K562 (cell line): ENCODE measurements around the gene F11R. TPM values are rescaled to one million over a fixed set of nuclear protein-coding genes. Genes with fewer than 3 reads are reported as not detected.
A peak's percentile ranks its signal among the peaks of the same experiment; 100 is the strongest.

Experiments
- DACH1 ChIP-seq: fragments of 450-650 bp; IDR thresholded peaks from 2 replicates; pipeline ENCODE4 v1.6.1; 2018; ENCODE audit not compliant: partially characterized antibody
- DNMT1 ChIP-seq: fragments of 450-650 bp; IDR thresholded peaks from 2 replicates; pipeline ENCODE4 v1.6.1; 2016; ENCODE audit warnings: antibody characterized with exemption, mild to moderate bottlenecking
- EGR1 ChIP-seq: fragments of 450-650 bp; conservative IDR thresholded peaks from 2 replicates; pipeline ENCODE4 v1.6.1; 2017; ENCODE audit warnings: mild to moderate bottlenecking
- ETS1 ChIP-seq: conservative IDR thresholded peaks from 2 replicates; pipeline ENCODE4 v1.6.1; 2011; ENCODE audit warnings: low read depth, mild to moderate bottlenecking, low read length; ENCODE audit not compliant: control insufficient read depth
- ETV6 ChIP-seq, 3 experiments: fragments of 150-350 bp in 1 of 3; sonication (generic) in 1 of 3; formaldehyde crosslinking in 1 of 3; IDR thresholded peaks; 2 replicates each; pipeline versions ENCODE4 v1.6.1 to v1.8.0; 2014 to 2022; ENCODE audit warnings: borderline replicate concordance in 2 of 3, low read depth in 2 of 3, antibody characterized with exemption in 1 of 3, low read length in 1 of 3, mild to moderate bottlenecking in 1 of 3, missing genetic modification reagents in 1 of 3
- GABPB2 ChIP-seq: fragments of 250-450 bp; sonication (Bioruptor Pico); conservative IDR thresholded peaks from 2 replicates; pipeline ENCODE4 v1.5.1; 2021; ENCODE audit warnings: mild to moderate bottlenecking
- HLTF ChIP-seq: fragments of 450-650 bp; IDR thresholded peaks from 2 replicates; pipeline ENCODE4 v1.6.1; 2016
- HMGXB4 ChIP-seq: sonication (generic); formaldehyde crosslinking; IDR thresholded peaks from 2 replicates; pipeline ENCODE4 v1.8.1; 2023; ENCODE audit warnings: mild to moderate bottlenecking, missing genetic modification reagents
- KDM5B ChIP-seq: fragments of 200-600 bp; sonication (generic); IDR thresholded peaks from 2 replicates; pipeline ENCODE4 v1.6.1; 2012; ENCODE audit warnings: low read depth, mild to moderate bottlenecking, moderate library complexity, low read length, control low read depth, inconsistent platforms; ENCODE audit not compliant: insufficient replicate concordance
- KLF10 ChIP-seq: fragments of 250-450 bp; sonication (Bioruptor Pico); IDR thresholded peaks from 2 replicates; pipeline ENCODE4 v1.6.1; 2021; ENCODE audit warnings: matching md5 sums
- PHF20 ChIP-seq: fragments of 450-650 bp; IDR thresholded peaks from 2 replicates; pipeline ENCODE4 v1.6.1; 2018; ENCODE audit not compliant: partially characterized antibody
- RBBP5 ChIP-seq: fragments of 200-600 bp; sonication (generic); IDR thresholded peaks from 2 replicates; pipeline ENCODE4 v1.6.1; 2012; ENCODE audit warnings: borderline replicate concordance, mild to moderate bottlenecking, low read length, control low read depth, inconsistent platforms; ENCODE audit not compliant: insufficient read depth, poor library complexity, severe bottlenecking
- TGIF2 ChIP-seq: sonication (generic); formaldehyde crosslinking; IDR thresholded peaks from 2 replicates; pipeline ENCODE4 v1.8.1; 2022; ENCODE audit warnings: mild to moderate bottlenecking, missing genetic modification reagents, moderate library complexity
- ZFP1 ChIP-seq: fragments of 450-650 bp; formaldehyde crosslinking; IDR thresholded peaks from 2 replicates; pipeline ENCODE4 v1.4.0; 2020; ENCODE audit warnings: mild to moderate bottlenecking, mixed read lengths
- ZNF316 ChIP-seq: fragments of 450-650 bp; IDR thresholded peaks from 2 replicates; pipeline ENCODE4 v1.6.1; 2016
- ZNF695 ChIP-seq: fragments of 450-650 bp; formaldehyde crosslinking; IDR thresholded peaks from 2 replicates; pipeline ENCODE4 v1.4.0; 2020; ENCODE audit warnings: mild to moderate bottlenecking, moderate library complexity
- polyA plus RNA-seq, 8 experiments: library from polyadenylated mRNA; depleted of rRNA in 4 of 8; stranded (reverse) in 5 of 8; unstranded in 3 of 8; fragments of >200 nt; fragmentation: Nextera tagmentation in 2 of 8; fragmentation: Illumina TruSeq in 1 of 8; extraction: Ambion mirVana in 2 of 8; extraction: Trizol in 1 of 8; gene quantifications; 2 replicates each; pipeline versions ENCODE4 v1.2.1 to v1.2.3, GENCODE V29; 2011 to 2014; ENCODE audit warnings: inconsistent platforms in 1 of 8, missing spikeins in 1 of 8
- total RNA-seq, 7 experiments: library from RNA; depleted of rRNA in 6 of 7; stranded (reverse); fragments of >200 nt in 6 of 7; fragmentation: Illumina TruSeq in 2 of 7; extraction: Trizol in 2 of 7; gene quantifications; 2 replicates each; pipeline versions ENCODE4 v1.2.1 to v1.2.3, GENCODE V29; 2011 to 2021; ENCODE audit warnings: low replicate concordance in 1 of 7
- TF ChIP-seq, protein P1 (sequence below): fragments of 450-650 bp; IDR thresholded peaks from 2 replicates; pipeline ENCODE4 v1.6.1; 2017; ENCODE audit warnings: antibody characterized with exemption, mild to moderate bottlenecking
- TF ChIP-seq, protein P2 (sequence below): IDR thresholded peaks from 2 replicates; pipeline ENCODE4 v1.6.1; 2011; ENCODE audit warnings: borderline replicate concordance, low read depth, mild to moderate bottlenecking, moderate library complexity, low read length; ENCODE audit not compliant: insufficient read depth, poor library complexity, severe bottlenecking

Gene F11R
- total and polyA plus RNA-seq, 9 of the 15 experiments (the other 6 are each of a cell fraction or from before 2014, with no cell fraction given), result 27.4 to 187 (median 52.5) TPM

DNA sequence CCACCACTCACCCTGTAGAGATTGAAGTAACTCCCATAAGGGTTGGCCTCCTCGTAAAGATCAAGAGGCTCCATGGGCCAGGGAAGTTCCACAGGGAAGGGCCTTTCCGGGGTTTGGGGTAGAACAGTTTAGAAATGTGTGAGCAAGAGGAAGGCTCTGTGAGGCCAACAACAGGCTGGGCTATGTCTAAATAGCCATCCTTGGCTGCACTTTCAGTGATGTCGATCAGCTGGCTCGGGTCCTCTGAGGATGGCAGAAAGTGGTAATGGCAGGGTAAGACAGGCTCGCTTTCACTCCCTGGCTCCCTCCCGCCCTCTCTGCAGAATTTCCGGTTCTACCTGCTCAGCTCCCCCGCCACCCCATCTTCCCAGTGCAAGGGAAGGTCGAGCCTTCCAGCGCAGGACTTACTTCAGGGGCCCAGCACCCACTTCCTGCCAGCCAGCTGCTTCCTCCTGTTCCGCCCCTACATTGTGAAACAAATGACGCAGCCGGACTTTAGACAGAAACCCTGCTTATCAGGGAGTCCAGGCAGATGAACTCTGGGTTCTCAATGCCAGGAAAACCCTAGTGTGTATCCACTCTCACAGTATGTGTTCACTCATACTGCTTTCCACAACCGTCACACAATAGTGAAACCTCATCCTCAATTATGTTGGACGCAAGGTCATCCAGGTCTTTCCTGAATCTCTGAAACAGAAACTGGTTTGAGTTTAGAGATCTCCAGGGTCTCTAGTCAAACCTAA, 7.3 kb downstream of the F11R start (continued):
- TF ChIP-seq ZFP1 (CRISPR knock-in tag), result no peak
- TF ChIP-seq ETV6 (IDR thresholded peaks at IDR 0.05; ENCODE audit: borderline replicate concordance in 1 of 2, low read depth in 2 of 2, low read length in 1 of 2), result peak; percentile 62 to 86; a peak in 3 of 4 replicates
- no peak for TF ChIP-seq ETV6 (CRISPR knock-in tag; IDR thresholded peaks at IDR 0.05; ENCODE audit: borderline replicate concordance)
- peak; percentile 56 for TF ChIP-seq PHF20
- no peak for TF ChIP-seq TGIF2 (CRISPR knock-in tag)
- peak; percentile 94 for TF ChIP-seq ETS1
- no peak for TF ChIP-seq HMGXB4
- TF ChIP-seq, protein P1, sequence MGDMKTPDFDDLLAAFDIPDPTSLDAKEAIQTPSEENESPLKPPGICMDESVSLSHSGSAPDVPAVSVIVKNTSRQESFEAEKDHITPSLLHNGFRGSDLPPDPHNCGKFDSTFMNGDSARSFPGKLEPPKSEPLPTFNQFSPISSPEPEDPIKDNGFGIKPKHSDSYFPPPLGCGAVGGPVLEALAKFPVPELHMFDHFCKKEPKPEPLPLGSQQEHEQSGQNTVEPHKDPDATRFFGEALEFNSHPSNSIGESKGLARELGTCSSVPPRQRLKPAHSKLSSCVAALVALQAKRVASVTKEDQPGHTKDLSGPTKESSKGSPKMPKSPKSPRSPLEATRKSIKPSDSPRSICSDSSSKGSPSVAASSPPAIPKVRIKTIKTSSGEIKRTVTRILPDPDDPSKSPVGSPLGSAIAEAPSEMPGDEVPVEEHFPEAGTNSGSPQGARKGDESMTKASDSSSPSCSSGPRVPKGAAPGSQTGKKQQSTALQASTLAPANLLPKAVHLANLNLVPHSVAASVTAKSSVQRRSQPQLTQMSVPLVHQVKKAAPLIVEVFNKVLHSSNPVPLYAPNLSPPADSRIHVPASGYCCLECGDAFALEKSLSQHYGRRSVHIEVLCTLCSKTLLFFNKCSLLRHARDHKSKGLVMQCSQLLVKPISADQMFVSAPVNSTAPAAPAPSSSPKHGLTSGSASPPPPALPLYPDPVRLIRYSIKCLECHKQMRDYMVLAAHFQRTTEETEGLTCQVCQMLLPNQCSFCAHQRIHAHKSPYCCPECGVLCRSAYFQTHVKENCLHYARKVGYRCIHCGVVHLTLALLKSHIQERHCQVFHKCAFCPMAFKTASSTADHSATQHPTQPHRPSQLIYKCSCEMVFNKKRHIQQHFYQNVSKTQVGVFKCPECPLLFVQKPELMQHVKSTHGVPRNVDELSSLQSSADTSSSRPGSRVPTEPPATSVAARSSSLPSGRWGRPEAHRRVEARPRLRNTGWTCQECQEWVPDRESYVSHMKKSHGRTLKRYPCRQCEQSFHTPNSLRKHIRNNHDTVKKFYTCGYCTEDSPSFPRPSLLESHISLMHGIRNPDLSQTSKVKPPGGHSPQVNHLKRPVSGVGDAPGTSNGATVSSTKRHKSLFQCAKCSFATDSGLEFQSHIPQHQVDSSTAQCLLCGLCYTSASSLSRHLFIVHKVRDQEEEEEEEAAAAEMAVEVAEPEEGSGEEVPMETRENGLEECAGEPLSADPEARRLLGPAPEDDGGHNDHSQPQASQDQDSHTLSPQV, result peak; percentile 92
- TF ChIP-seq, protein P2, sequence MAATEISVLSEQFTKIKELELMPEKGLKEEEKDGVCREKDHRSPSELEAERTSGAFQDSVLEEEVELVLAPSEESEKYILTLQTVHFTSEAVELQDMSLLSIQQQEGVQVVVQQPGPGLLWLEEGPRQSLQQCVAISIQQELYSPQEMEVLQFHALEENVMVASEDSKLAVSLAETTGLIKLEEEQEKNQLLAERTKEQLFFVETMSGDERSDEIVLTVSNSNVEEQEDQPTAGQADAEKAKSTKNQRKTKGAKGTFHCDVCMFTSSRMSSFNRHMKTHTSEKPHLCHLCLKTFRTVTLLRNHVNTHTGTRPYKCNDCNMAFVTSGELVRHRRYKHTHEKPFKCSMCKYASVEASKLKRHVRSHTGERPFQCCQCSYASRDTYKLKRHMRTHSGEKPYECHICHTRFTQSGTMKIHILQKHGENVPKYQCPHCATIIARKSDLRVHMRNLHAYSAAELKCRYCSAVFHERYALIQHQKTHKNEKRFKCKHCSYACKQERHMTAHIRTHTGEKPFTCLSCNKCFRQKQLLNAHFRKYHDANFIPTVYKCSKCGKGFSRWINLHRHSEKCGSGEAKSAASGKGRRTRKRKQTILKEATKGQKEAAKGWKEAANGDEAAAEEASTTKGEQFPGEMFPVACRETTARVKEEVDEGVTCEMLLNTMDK, result no peak
- peak; percentile 55 for TF ChIP-seq KDM5B
- TF ChIP-seq RBBP5, result no peak
- TF ChIP-seq GABPB2 (CRISPR knock-in tag), result no peak
- TF ChIP-seq DNMT1, result 0 out of 2 replicates have a peak, but pooled peaks have one; percentile 10
- peak; percentile 96 for TF ChIP-seq DACH1
- peak; percentile 76 for TF ChIP-seq EGR1
- TF ChIP-seq ZNF316, result peak; percentile 26; the same call in 1 of the 2 replicates
- no peak for TF ChIP-seq ZNF695
- TF ChIP-seq KLF10, result no peak
- TF ChIP-seq HLTF, result no peak
